HL-60 (cell line): ENCODE data around the gene PACS1.

ENCODE experiments used
- CTCF ChIP-seq: IDR thresholded peaks from one replicate; pipeline ENCODE4 v1.5.1; 2011; ENCODE audit warnings: low read length, control low read depth, inconsistent platforms; ENCODE audit not compliant: insufficient read depth
- GABPA ChIP-seq: IDR thresholded peaks from 2 replicates; pipeline ENCODE4 v1.6.1; 2012; ENCODE audit warnings: low read depth
- POLR2AphosphoS5 ChIP-seq: IDR thresholded peaks from 2 replicates; pipeline ENCODE4 v1.6.1; 2012; ENCODE audit warnings: low read depth
- SPI1 ChIP-seq: IDR thresholded peaks from 2 replicates; pipeline ENCODE4 v1.6.1; 2012; ENCODE audit warnings: low read depth, mild to moderate bottlenecking, borderline replicate concordance
- TF ChIP-seq, protein P1 (sequence below): IDR thresholded peaks from 2 replicates; pipeline ENCODE4 v1.6.1; 2012; ENCODE audit warnings: low read depth; ENCODE audit not compliant: insufficient replicate concordance

- TF ChIP-seq CTCF (no peak), POLR2AphosphoS5 (no peak), SPI1 (no peak), GABPA (no peak)
- TF ChIP-seq, protein P1, sequence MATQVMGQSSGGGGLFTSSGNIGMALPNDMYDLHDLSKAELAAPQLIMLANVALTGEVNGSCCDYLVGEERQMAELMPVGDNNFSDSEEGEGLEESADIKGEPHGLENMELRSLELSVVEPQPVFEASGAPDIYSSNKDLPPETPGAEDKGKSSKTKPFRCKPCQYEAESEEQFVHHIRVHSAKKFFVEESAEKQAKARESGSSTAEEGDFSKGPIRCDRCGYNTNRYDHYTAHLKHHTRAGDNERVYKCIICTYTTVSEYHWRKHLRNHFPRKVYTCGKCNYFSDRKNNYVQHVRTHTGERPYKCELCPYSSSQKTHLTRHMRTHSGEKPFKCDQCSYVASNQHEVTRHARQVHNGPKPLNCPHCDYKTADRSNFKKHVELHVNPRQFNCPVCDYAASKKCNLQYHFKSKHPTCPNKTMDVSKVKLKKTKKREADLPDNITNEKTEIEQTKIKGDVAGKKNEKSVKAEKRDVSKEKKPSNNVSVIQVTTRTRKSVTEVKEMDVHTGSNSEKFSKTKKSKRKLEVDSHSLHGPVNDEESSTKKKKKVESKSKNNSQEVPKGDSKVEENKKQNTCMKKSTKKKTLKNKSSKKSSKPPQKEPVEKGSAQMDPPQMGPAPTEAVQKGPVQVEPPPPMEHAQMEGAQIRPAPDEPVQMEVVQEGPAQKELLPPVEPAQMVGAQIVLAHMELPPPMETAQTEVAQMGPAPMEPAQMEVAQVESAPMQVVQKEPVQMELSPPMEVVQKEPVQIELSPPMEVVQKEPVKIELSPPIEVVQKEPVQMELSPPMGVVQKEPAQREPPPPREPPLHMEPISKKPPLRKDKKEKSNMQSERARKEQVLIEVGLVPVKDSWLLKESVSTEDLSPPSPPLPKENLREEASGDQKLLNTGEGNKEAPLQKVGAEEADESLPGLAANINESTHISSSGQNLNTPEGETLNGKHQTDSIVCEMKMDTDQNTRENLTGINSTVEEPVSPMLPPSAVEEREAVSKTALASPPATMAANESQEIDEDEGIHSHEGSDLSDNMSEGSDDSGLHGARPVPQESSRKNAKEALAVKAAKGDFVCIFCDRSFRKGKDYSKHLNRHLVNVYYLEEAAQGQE: no peak
Observed at GRCh38 chr11:66178183-66178582, 108.1 kb downstream of the PACS1 start.
